Measurements from ENCODE around the gene TSPAN13.

Gene TSPAN13

GRCh38 chr7:16773326-16773725 lies 19.8 kb downstream of the TSPAN13 start:
- Histone ChIP-seq H3K4me1 (ENCODE audit: control insufficient read depth, insufficient read depth, low read length) (peaks cover under 1% of the 10 kb centered on the region; the same call in 1 of the 2 replicates), H3K9me3 (ENCODE audit: control insufficient read depth, insufficient read depth, low read length) (no peaks in the 10 kb centered on the region), H3K27ac (ENCODE audit: low read length) (no peak overlapping the region), H3K36me3 (ENCODE audit: control insufficient read depth, insufficient read depth, low read length) (no peaks in the 10 kb centered on the region), H3K4me3 (ENCODE audit: low read length) (no peak overlapping the region), H3K27me3 (ENCODE audit: control insufficient read depth, insufficient read depth, low read length) (no peaks in the 10 kb centered on the region)
- WGBS (ENCODE audit: insufficient coverage, insufficient read length) = no CpG with 5 or more reads among the region's 2 CpGs
- DNase-seq (ENCODE audit: low read depth, low spot score) = no peak

DNA sequence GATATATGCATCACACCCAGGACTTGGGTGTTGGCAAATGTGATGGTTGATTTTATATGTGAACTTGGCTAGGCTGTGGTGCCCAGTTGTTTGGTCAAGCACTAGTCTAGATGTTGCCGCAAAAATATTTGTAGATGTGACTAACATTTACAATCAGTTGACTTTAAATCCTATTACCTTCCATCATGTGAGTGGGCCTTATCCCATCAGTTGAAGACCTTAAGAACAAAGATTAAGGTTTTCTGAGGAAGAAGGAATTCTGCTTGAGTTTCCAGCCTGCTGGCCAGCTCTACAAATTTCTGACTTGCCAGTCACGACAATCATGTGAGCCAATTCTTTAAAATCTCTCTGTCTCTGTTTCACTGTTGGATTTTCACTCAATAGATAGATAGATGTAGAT lies 20.3 kb downstream of the TSPAN13 start:
- H3K27ac ChIP-seq (ENCODE audit: low read length) = no peak overlapping the region
- no CpG with 5 or more reads among the region's 2 CpGs for WGBS (ENCODE audit: insufficient coverage, insufficient read length)
- no peak for DNase-seq (ENCODE audit: low read depth, low spot score)

GRCh38 chr7:16774294-16774693 lies 20.7 kb downstream of the TSPAN13 start:
- H3K9me3 ChIP-seq (ENCODE audit: control insufficient read depth, insufficient read depth, low read length) = no peaks in the 10 kb centered on the region
- H3K4me3 ChIP-seq (ENCODE audit: low read length) = no peak overlapping the region
- H3K4me1 ChIP-seq (ENCODE audit: control insufficient read depth, insufficient read depth, low read length) = peaks cover 4% of the 10 kb centered on the region
- no peaks in the 10 kb centered on the region for H3K36me3 ChIP-seq (ENCODE audit: control insufficient read depth, insufficient read depth, low read length)
- H3K27ac ChIP-seq (ENCODE audit: low read length) = no peak overlapping the region
- WGBS (ENCODE audit: insufficient coverage, insufficient read length) = no CpG with 5 or more reads among the region's 4 CpGs
- H3K27me3 ChIP-seq (ENCODE audit: control insufficient read depth, insufficient read depth, low read length) = no peaks in the 10 kb centered on the region
- DNase-seq (ENCODE audit: low read depth, low spot score) = no peak

More for the DNA sequence above, 20.3 kb downstream of the TSPAN13 start:
- Histone ChIP-seq H3K4me3 (ENCODE audit: low read length) (no peak overlapping the region), H3K27me3 (ENCODE audit: control insufficient read depth, insufficient read depth, low read length) (no peaks in the 10 kb centered on the region), H3K4me1 (ENCODE audit: control insufficient read depth, insufficient read depth, low read length) (peaks cover 3% of the 10 kb centered on the region), H3K9me3 (ENCODE audit: control insufficient read depth, insufficient read depth, low read length) (no peaks in the 10 kb centered on the region), H3K36me3 (ENCODE audit: control insufficient read depth, insufficient read depth, low read length) (no peaks in the 10 kb centered on the region)

DNA sequence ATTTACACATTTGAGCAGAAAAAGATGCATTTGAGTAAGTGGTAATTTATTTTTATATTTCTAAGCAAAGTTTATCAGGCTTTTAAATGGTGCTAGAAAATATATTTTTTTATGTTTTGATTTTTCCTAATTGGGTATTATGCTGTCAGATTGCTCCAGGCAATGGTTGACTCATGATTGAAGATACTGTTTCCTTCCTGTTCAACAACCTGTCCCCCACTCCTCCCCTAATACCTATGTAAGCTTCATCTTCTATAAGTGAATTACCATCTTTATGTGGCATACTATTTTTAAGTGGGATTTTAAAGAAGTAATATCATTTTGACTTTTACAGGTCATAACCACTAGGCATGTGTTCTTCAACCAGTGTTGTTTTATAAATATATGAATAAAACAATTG lies 21.4 kb downstream of the TSPAN13 start:
- Histone ChIP-seq H3K4me1 (ENCODE audit: control insufficient read depth, insufficient read depth, low read length) (peaks cover 4% of the 10 kb centered on the region), H3K4me3 (ENCODE audit: low read length) (no peak overlapping the region), H3K9me3 (ENCODE audit: control insufficient read depth, insufficient read depth, low read length) (no peaks in the 10 kb centered on the region), H3K27ac (ENCODE audit: low read length) (no peak overlapping the region), H3K27me3 (ENCODE audit: control insufficient read depth, insufficient read depth, low read length) (no peaks in the 10 kb centered on the region), H3K36me3 (ENCODE audit: control insufficient read depth, insufficient read depth, low read length) (no peaks in the 10 kb centered on the region)
- DNase-seq (ENCODE audit: low read depth, low spot score) = no peak

DNA sequence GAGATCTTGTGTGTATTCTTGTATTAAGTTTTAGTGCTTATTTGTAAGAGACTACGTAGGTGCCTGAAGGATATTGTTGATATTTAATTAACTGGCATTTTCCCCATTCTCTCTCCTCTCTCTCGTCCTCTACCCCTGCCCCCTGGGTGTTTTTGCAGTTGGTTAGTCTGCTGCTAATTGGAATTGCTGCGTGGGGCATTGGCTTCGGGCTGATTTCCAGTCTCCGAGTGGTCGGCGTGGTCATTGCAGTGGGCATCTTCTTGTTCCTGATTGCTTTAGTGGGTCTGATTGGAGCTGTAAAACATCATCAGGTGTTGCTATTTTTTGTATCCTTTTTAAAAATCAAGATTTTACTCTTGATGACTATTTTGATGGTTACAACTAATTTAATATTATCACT lies 22.5 kb downstream of the TSPAN13 start:
- H3K4me1 ChIP-seq (ENCODE audit: control insufficient read depth, insufficient read depth, low read length) = peaks cover 4% of the 10 kb centered on the region; the same call in 1 of the 2 replicates
- no peaks in the 10 kb centered on the region for H3K27me3 ChIP-seq (ENCODE audit: control insufficient read depth, insufficient read depth, low read length)
- no peaks in the 10 kb centered on the region for H3K36me3 ChIP-seq (ENCODE audit: control insufficient read depth, insufficient read depth, low read length)
- H3K9me3 ChIP-seq (ENCODE audit: control insufficient read depth, insufficient read depth, low read length) = no peaks in the 10 kb centered on the region
- WGBS (ENCODE audit: insufficient coverage, insufficient read length) = no CpG with 5 or more reads among the region's 7 CpGs
- no peak for DNase-seq (ENCODE audit: low read depth, low spot score)
- no peak overlapping the region for H3K27ac ChIP-seq (ENCODE audit: low read length)
- H3K4me3 ChIP-seq (ENCODE audit: low read length) = no peak overlapping the region

GRCh38 chr7:16778476-16778875 lies 24.9 kb downstream of the TSPAN13 start:
- Histone ChIP-seq H3K27ac (ENCODE audit: low read length) (no peak overlapping the region), H3K36me3 (ENCODE audit: control insufficient read depth, insufficient read depth, low read length) (no peaks in the 10 kb centered on the region)
- WGBS (ENCODE audit: insufficient coverage, insufficient read length) = no CpG with 5 or more reads among the region's 3 CpGs

DNA sequence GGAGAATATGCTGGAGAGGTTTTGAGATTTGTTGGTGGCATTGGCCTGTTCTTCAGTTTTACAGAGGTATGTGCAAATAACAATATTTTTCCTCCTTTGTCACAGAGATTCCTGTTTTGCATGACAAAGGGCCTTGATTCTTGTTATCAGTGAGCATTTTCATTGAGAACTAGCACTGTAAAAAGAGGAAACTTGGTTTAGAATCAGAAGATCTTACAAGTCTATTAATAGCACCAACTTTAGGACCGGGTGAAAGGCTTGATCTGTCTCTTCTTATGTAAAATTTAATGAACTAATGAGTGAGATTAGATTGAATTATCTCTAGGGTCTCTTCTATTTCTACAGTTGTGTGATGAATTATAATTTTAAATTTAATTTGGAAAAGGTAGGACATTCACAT lies 25.5 kb downstream of the TSPAN13 start:
- DNase-seq (ENCODE audit: low read depth, low spot score) = no peak
- no CpG with 5 or more reads among the region's 1 CpG for WGBS (ENCODE audit: insufficient coverage, insufficient read length)

More at GRCh38 chr7:16778476-16778875, 24.9 kb downstream of the TSPAN13 start:
- no peak overlapping the region for H3K4me3 ChIP-seq (ENCODE audit: low read length)
- H3K9me3 ChIP-seq (ENCODE audit: control insufficient read depth, insufficient read depth, low read length) = no peaks in the 10 kb centered on the region
- peaks cover 4% of the 10 kb centered on the region; the same call in 1 of the 2 replicates for H3K4me1 ChIP-seq (ENCODE audit: control insufficient read depth, insufficient read depth, low read length)
- no peak for DNase-seq (ENCODE audit: low read depth, low spot score)
- H3K27me3 ChIP-seq (ENCODE audit: control insufficient read depth, insufficient read depth, low read length) = no peaks in the 10 kb centered on the region

DNA sequence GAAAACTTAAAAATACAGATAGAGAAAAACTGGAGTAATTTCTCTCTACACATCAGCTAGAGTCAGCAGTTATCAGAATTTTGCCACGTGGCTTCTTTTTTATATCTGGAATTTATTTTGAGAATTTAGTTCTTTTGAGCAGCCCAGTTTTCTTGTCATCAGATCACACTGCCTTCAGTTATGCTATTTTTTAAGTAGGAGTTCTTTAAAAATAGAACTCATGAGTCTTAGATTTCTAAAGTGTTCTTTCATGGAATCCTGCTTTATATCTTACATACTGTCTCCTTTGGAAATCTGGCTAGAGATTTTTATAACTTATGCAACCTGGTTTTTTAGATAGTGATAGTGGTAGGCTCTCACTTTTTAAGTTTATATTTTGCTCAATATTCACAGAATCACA lies 27.0 kb downstream of the TSPAN13 start:
- no peak overlapping the region for H3K4me3 ChIP-seq (ENCODE audit: low read length)
- no peaks in the 10 kb centered on the region for H3K36me3 ChIP-seq (ENCODE audit: control insufficient read depth, insufficient read depth, low read length)
- WGBS (ENCODE audit: insufficient coverage, insufficient read length) = no CpG with 5 or more reads among the region's 1 CpG
- DNase-seq (ENCODE audit: low read depth, low spot score) = no peak
- peaks cover 4% of the 10 kb centered on the region; the same call in 1 of the 2 replicates for H3K4me1 ChIP-seq (ENCODE audit: control insufficient read depth, insufficient read depth, low read length)
- no peaks in the 10 kb centered on the region for H3K9me3 ChIP-seq (ENCODE audit: control insufficient read depth, insufficient read depth, low read length)
- H3K27me3 ChIP-seq (ENCODE audit: control insufficient read depth, insufficient read depth, low read length) = no peaks in the 10 kb centered on the region
- H3K27ac ChIP-seq (ENCODE audit: low read length) = no peak overlapping the region

More for the DNA sequence above, 25.5 kb downstream of the TSPAN13 start:
- H3K36me3 ChIP-seq (ENCODE audit: control insufficient read depth, insufficient read depth, low read length) = no peaks in the 10 kb centered on the region
- H3K4me1 ChIP-seq (ENCODE audit: control insufficient read depth, insufficient read depth, low read length) = peaks cover 4% of the 10 kb centered on the region; the same call in 1 of the 2 replicates
- no peaks in the 10 kb centered on the region for H3K9me3 ChIP-seq (ENCODE audit: control insufficient read depth, insufficient read depth, low read length)
- no peak overlapping the region for H3K4me3 ChIP-seq (ENCODE audit: low read length)
- no peaks in the 10 kb centered on the region for H3K27me3 ChIP-seq (ENCODE audit: control insufficient read depth, insufficient read depth, low read length)
- H3K27ac ChIP-seq (ENCODE audit: low read length) = no peak overlapping the region

DNA sequence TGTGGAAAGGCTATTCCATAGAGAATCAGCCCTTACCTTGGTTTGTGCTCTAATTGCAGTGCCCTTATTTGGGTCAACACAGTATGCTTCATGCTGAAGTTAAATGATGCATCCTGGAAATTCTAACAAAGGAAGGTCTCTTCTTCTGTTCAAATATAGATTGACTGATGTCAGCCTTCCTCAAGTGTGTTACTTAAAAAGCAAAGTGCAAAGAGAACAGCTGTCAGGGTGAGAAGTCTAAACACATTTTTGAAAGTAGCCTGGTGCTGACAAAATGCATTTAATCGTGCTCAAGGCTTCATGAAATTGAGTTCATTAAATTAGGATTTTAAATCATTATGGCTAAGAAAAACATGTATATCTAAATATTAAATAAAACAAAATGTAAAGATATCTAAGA lies 31.8 kb downstream of the TSPAN13 start:
- Histone ChIP-seq H3K4me3 (ENCODE audit: low read length) (no peak overlapping the region), H3K9me3 (ENCODE audit: control insufficient read depth, insufficient read depth, low read length) (no peaks in the 10 kb centered on the region), H3K36me3 (ENCODE audit: control insufficient read depth, insufficient read depth, low read length) (no peaks in the 10 kb centered on the region), H3K27me3 (ENCODE audit: control insufficient read depth, insufficient read depth, low read length) (no peaks in the 10 kb centered on the region), H3K4me1 (ENCODE audit: control insufficient read depth, insufficient read depth, low read length) (no peaks in the 10 kb centered on the region), H3K27ac (ENCODE audit: low read length) (no peak overlapping the region)
- no peak for DNase-seq (ENCODE audit: low read depth, low spot score)
- WGBS (ENCODE audit: insufficient coverage, insufficient read length) = no CpG with 5 or more reads among the region's 1 CpG

DNA sequence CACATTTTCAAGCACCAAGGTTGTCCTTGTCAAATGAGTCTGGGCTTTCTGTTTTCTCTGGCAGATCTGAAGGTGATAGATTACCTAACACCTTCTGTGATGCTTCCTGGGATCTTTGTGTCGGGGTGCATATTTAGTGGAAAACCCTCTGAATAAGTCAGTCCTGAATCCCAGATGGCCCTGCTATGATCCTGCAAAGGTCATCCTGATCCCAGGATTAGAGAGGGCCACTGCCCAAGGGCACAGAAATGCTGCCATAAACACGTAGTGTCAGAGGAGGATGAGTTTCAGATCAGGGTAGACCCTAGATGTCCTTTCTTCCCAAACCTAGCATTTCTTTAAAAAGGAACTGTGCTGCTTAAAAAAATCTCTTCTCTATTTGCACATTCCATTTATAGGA lies 32.3 kb downstream of the TSPAN13 start:
- WGBS (ENCODE audit: insufficient coverage, insufficient read length) = no CpG with 5 or more reads among the region's 2 CpGs
- no peak overlapping the region for H3K27ac ChIP-seq (ENCODE audit: low read length)

GRCh38 chr7:16786257-16786656 lies 32.7 kb downstream of the TSPAN13 start:
- no CpG with 5 or more reads among the region's 4 CpGs for WGBS (ENCODE audit: insufficient coverage, insufficient read length)
- DNase-seq (ENCODE audit: low read depth, low spot score) = no peak
- Histone ChIP-seq H3K9me3 (ENCODE audit: control insufficient read depth, insufficient read depth, low read length) (no peaks in the 10 kb centered on the region), H3K4me3 (ENCODE audit: low read length) (no peak overlapping the region), H3K4me1 (ENCODE audit: control insufficient read depth, insufficient read depth, low read length) (no peaks in the 10 kb centered on the region), H3K36me3 (ENCODE audit: control insufficient read depth, insufficient read depth, low read length) (no peaks in the 10 kb centered on the region), H3K27ac (ENCODE audit: low read length) (no peak overlapping the region), H3K27me3 (ENCODE audit: control insufficient read depth, insufficient read depth, low read length) (no peaks in the 10 kb centered on the region)

More for the DNA sequence above, 32.3 kb downstream of the TSPAN13 start:
- no peaks in the 10 kb centered on the region for H3K9me3 ChIP-seq (ENCODE audit: control insufficient read depth, insufficient read depth, low read length)
- DNase-seq (ENCODE audit: low read depth, low spot score) = no peak
- no peaks in the 10 kb centered on the region for H3K36me3 ChIP-seq (ENCODE audit: control insufficient read depth, insufficient read depth, low read length)
- no peak overlapping the region for H3K4me3 ChIP-seq (ENCODE audit: low read length)
- no peaks in the 10 kb centered on the region for H3K27me3 ChIP-seq (ENCODE audit: control insufficient read depth, insufficient read depth, low read length)
- no peaks in the 10 kb centered on the region for H3K4me1 ChIP-seq (ENCODE audit: control insufficient read depth, insufficient read depth, low read length)

Measured in iPS DF 6.9 (cell line).